ENCODE results near the gene IL24. TPM values are rescaled to one million over a fixed set of nuclear protein-coding genes. Genes with fewer than 3 reads are reported as not detected.

IL24 gene
- total RNA-seq, 1 donor from 2014 or later = not detected

DNA sequence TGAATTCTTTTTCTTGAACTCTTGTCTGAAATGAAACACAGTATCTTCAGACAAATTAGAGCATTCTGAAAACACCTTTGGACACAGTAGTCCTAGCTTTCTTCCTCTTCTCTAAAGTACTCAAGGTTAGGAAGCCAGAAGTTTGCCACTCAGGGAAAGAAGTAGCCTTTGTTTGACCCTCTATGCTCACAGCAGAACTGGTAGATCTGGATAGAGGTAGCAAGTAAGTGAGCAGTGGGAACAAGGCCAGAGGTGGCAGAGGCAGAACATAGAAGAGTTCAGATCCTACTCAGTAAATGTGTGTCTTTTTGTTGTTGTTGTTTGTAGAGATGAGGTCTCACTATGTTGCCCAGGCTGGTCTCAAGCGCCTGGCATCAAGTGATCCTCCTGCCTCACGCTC lies 56.4 kb downstream of the IL24 start:
- no peak for DNase-seq

Other genes starting within 250 kb of the IL24 start
- 44.4 TPM for gene MAPKAPK2, start 212.5 kb upstream of the IL24 start, total RNA-seq
- not detected for gene IL19, start 126.7 kb upstream of the IL24 start, total RNA-seq
- 1.4 TPM for gene IL10, start 124.9 kb upstream of the IL24 start, total RNA-seq
- gene IL20, start 31.8 kb upstream of the IL24 start, total RNA-seq = not detected
- 4.4 TPM for gene FCMR, start 24.5 kb downstream of the IL24 start, total RNA-seq
- gene PIGR, start 49.0 kb downstream of the IL24 start, total RNA-seq = 4.2 TPM
- not detected for gene FCAMR, start 73.0 kb downstream of the IL24 start, total RNA-seq
- gene C1orf116, start 135.3 kb downstream of the IL24 start, total RNA-seq = 3.6 TPM
- gene YOD1, start 153.8 kb downstream of the IL24 start, total RNA-seq = 14.2 TPM
- 9.5 TPM for gene PFKFB2, start 155.8 kb downstream of the IL24 start, total RNA-seq
- gene C4BPB, start 191.4 kb downstream of the IL24 start, total RNA-seq = not detected
- gene C4BPA, start 206.8 kb downstream of the IL24 start, total RNA-seq = not detected

Measured in tongue (tissue), 2 donors.